Measurements from ENCODE around the gene SYF2. TPM values are rescaled to one million over a fixed set of nuclear protein-coding genes. Genes with fewer than 3 reads are reported as not detected.

Gene SYF2
- total and polyA plus RNA-seq, 2 of the 4 experiments (the other 2 are of a cell fraction) = 8.6 to 19.5 TPM

DNA sequence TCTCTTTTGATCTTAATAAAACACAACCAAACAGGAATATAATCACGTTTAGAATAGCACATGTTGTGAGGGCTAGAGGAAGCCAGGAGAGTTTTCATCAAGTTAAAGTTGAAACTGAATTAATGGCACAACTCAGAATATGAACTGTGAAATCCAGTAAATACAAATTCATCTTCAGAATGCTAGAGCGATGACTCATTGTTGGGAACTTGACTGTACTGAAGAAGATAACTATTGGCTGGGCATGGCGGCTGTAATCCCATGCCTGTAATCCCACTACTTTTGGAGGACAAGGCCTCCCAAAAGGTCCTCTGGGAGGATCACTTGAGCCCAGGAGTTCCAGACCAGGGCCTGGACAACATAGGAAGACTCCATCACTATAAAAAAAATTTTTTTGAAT lies 8.8 kb downstream of the SYF2 start:
- H4K20me1 ChIP-seq (ENCODE audit: insufficient read depth, low read length) = no peaks in the 10 kb centered on the region
- no peak overlapping the region for H2AFZ ChIP-seq (replicated peaks; ENCODE audit: low read length, poor library complexity)
- POLR2A ChIA-PET (ENCODE audit: unreplicated experiment) = no interaction called here
- peaks cover 36% of the 10 kb centered on the region for H3K36me3 ChIP-seq (ENCODE audit: control insufficient read depth, insufficient read depth, low read length)
- H3K9ac ChIP-seq (ENCODE audit: low read depth, low read length) = no peak overlapping the region
- WGBS, 2 experiments (ENCODE audit: extremely low coverage in 2 of 2, insufficient read length in 1 of 2) = no CpG with 5 or more reads among the region's 3 CpGs
- H3K4me1 ChIP-seq (ENCODE audit: control insufficient read depth, insufficient read depth, low read length) = no peaks in the 10 kb centered on the region
- H4K91ac ChIP-seq (ENCODE audit: insufficient read depth, low read depth, low read length) = no peak overlapping the region
- H3K4me2 ChIP-seq (ENCODE audit: low read depth, low read length) = no peak overlapping the region
- H2BK20ac ChIP-seq (ENCODE audit: low read depth, low read length) = no peak overlapping the region
- no peak overlapping the region for H3K4me3 ChIP-seq (ENCODE audit: insufficient read depth, low read depth, low read length)
- peak; percentile 56 for DNase-seq
- no peaks in the 10 kb centered on the region for H3K9me1 ChIP-seq (ENCODE audit: insufficient read depth, low read length)
- H3K9me3 ChIP-seq (ENCODE audit: control insufficient read depth, insufficient read depth, low read length) = no peaks in the 10 kb centered on the region
- peaks cover 0 to 7% of the 10 kb centered on the region in 2 experiments; a peak in 1 of 4 replicates for H3K79me1 ChIP-seq (ENCODE audit: low read depth in 1 of 2, low read length in 2 of 2)
- TF ChIP-seq POLR2A (IDR thresholded peaks at IDR 0.05; ENCODE audit: low read depth, low read length) = no peak
- TF ChIP-seq FOS (IDR thresholded peaks at IDR 0.05; ENCODE audit: low read depth, low read length) = peak; percentile 68
- dilution Hi-C loops (cut with HindIII; ENCODE audit: low sequenced_read_pairs, unreplicated experiment) (loop anchor here (25.0 kb wide), 1 partner anchor 561 kb away; no protein-coding TSS in a partner anchor), intact Hi-C loops (cut with micrococcal nuclease) (loop anchor here (10.0 kb wide), 1 partner anchor 579 kb away; the partner anchor contains the start of gene SRRM1), in situ Hi-C loops (cut with MboI; ENCODE audit: low sequenced_read_pairs) (no loop called here)
- no peak overlapping the region for H4K5ac ChIP-seq (ENCODE audit: low read depth, low read length)
- no peak overlapping the region for H2BK5ac ChIP-seq (ENCODE audit: low read depth, low read length, poor library complexity, severe bottlenecking)
- no peak overlapping the region for H2BK120ac ChIP-seq (ENCODE audit: low read depth, low read length)
- no TSS peak for BruUV-seq (replicated peaks)
- no peak overlapping the region for H2AK5ac ChIP-seq (ENCODE audit: low read depth, low read length)
- H3K14ac ChIP-seq (replicated peaks; ENCODE audit: low read depth, low read length) = no peak overlapping the region
- H3K18ac ChIP-seq (ENCODE audit: low read depth, low read length) = no peak overlapping the region
- no peak overlapping the region for H3K23ac ChIP-seq (ENCODE audit: low read depth, low read length)
- no peak overlapping the region for H2AK9ac ChIP-seq (replicated peaks; ENCODE audit: low read depth, low read length, poor library complexity)
- no peak overlapping the region for H2BK15ac ChIP-seq (ENCODE audit: low read depth, low read length)
- H4K8ac ChIP-seq (ENCODE audit: low read depth in 2 of 2, low read length in 2 of 2) = no peak overlapping the region
- H3K27ac ChIP-seq (ENCODE audit: insufficient read depth, low read length) = no peak overlapping the region
- no peak overlapping the region for H3K4ac ChIP-seq (ENCODE audit: low read depth, low read length)
- no peaks in the 10 kb centered on the region for H3K27me3 ChIP-seq (ENCODE audit: control insufficient read depth, insufficient read depth, low read length)
- H3K56ac ChIP-seq (ENCODE audit: extremely low read depth, insufficient read depth, low read length) = no peak overlapping the region
- CTCF ChIA-PET = no interaction called here
- ATAC-seq (ENCODE audit: low read depth) = peak; percentile 48
